SU-DHL-6 (cell line): ENCODE measurements around the gene EXOC6B.

Experiments
- CTCF ChIP-seq: fragments of 200-600 bp; sonication (generic); IDR thresholded peaks from one replicate; pipeline ENCODE4 v1.5.1; 2017; ENCODE audit warnings: antibody characterized with exemption, mild to moderate bottlenecking, low read length, moderate library complexity; ENCODE audit not compliant: insufficient read depth, poor library complexity, severe bottlenecking
- EZH2phosphoT487 ChIP-seq: fragments of 200-600 bp; sonication (generic), shearing (Covaris generic); conservative IDR thresholded peaks from 2 replicates; pipeline ENCODE4 v1.6.1; 2018; ENCODE audit warnings: mild to moderate bottlenecking, antibody characterized with exemption, low read length, moderate library complexity, mixed read lengths

GRCh38 chr2:72718876-72719275 lies 107.0 kb downstream of the EXOC6B start:
- no peak for TF ChIP-seq CTCF
- no peak for TF ChIP-seq EZH2phosphoT487
